ENCODE data around the gene SMIM21. TPM values are rescaled to one million over a fixed set of nuclear protein-coding genes. Genes with fewer than 3 reads are reported as not detected.
A peak's percentile ranks its signal among the peaks of the same experiment; 100 is the strongest.

Gene SMIM21
- total RNA-seq, 1 experiment from 2014 or later, result not detected

- no peak for TF ChIP-seq CTCF (IDR thresholded peaks at IDR 0.05)
- no peak for TF ChIP-seq ATF6 (CRISPR knock-in tag; IDR thresholded peaks at IDR 0.05)
- no peak for TF ChIP-seq SMAD3 (CRISPR knock-in tag; IDR thresholded peaks at IDR 0.05; ENCODE audit: borderline replicate concordance)
- TF ChIP-seq, protein P1, sequence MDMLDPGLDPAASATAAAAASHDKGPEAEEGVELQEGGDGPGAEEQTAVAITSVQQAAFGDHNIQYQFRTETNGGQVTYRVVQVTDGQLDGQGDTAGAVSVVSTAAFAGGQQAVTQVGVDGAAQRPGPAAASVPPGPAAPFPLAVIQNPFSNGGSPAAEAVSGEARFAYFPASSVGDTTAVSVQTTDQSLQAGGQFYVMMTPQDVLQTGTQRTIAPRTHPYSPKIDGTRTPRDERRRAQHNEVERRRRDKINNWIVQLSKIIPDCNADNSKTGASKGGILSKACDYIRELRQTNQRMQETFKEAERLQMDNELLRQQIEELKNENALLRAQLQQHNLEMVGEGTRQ (CRISPR knock-in tag; IDR thresholded peaks at IDR 0.05), result no peak
- no peak for TF ChIP-seq ZNF425 (CRISPR knock-in tag; conservative IDR thresholded peaks at IDR 0.05)
- TF ChIP-seq TEAD4 (CRISPR knock-in tag; IDR thresholded peaks at IDR 0.05), result no peak
- no peak for TF ChIP-seq RELA (CRISPR knock-in tag; IDR thresholded peaks at IDR 0.05; ENCODE audit: borderline replicate concordance)
- no peak for TF ChIP-seq ATF3 (CRISPR knock-in tag; conservative IDR thresholded peaks at IDR 0.05)
- no peak for TF ChIP-seq ZNF317 (CRISPR knock-in tag; IDR thresholded peaks at IDR 0.05; ENCODE audit: borderline replicate concordance, low read depth)
- no peak for TF ChIP-seq ZNF423 (CRISPR knock-in tag; IDR thresholded peaks at IDR 0.05)
- TF ChIP-seq NFYB (CRISPR knock-in tag; conservative IDR thresholded peaks at IDR 0.05; ENCODE audit: low read depth), result no peak
- TF ChIP-seq, protein P2, sequence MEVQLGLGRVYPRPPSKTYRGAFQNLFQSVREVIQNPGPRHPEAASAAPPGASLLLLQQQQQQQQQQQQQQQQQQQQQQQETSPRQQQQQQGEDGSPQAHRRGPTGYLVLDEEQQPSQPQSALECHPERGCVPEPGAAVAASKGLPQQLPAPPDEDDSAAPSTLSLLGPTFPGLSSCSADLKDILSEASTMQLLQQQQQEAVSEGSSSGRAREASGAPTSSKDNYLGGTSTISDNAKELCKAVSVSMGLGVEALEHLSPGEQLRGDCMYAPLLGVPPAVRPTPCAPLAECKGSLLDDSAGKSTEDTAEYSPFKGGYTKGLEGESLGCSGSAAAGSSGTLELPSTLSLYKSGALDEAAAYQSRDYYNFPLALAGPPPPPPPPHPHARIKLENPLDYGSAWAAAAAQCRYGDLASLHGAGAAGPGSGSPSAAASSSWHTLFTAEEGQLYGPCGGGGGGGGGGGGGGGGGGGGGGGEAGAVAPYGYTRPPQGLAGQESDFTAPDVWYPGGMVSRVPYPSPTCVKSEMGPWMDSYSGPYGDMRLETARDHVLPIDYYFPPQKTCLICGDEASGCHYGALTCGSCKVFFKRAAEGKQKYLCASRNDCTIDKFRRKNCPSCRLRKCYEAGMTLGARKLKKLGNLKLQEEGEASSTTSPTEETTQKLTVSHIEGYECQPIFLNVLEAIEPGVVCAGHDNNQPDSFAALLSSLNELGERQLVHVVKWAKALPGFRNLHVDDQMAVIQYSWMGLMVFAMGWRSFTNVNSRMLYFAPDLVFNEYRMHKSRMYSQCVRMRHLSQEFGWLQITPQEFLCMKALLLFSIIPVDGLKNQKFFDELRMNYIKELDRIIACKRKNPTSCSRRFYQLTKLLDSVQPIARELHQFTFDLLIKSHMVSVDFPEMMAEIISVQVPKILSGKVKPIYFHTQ (CRISPR knock-in tag; IDR thresholded peaks at IDR 0.05), result no peak
Measured at GRCh38 chr18:75369026-75369721, 58.3 kb downstream of the SMIM21 start (continued).

DNA sequence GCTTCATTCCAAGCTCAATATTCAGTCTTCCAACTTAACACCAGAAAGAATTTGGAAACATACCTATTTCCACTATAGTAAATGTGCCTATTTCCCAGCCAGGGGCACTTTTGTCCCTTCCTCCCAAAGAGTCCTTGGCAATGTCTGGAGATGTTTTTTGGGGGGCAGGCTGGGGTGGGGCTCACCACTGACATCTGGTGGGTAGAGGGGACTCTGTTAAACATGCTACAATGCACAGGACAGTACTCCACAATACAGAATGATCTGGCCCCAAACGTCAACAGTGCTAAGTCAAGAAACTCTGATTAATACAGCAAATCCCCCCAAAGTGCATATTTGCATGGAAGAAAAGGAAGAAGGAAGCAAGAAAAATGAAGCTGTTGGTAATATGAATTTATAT is 61.7 kb downstream of the SMIM21 start:
- TF ChIP-seq ZNF219 (CRISPR knock-in tag; IDR thresholded peaks at IDR 0.05; ENCODE audit: borderline replicate concordance), result no peak
- TF ChIP-seq, protein P1 (CRISPR knock-in tag; IDR thresholded peaks at IDR 0.05), result no peak
- TF ChIP-seq CREM (CRISPR knock-in tag; IDR thresholded peaks at IDR 0.05), result no peak
- TF ChIP-seq ATF2 (CRISPR knock-in tag; IDR thresholded peaks at IDR 0.05; ENCODE audit: borderline replicate concordance, low read depth), result no peak
- TF ChIP-seq TEAD1 (CRISPR knock-in tag; IDR thresholded peaks at IDR 0.05), result no peak
- TF ChIP-seq NFYB (CRISPR knock-in tag; conservative IDR thresholded peaks at IDR 0.05; ENCODE audit: low read depth), result no peak
- no peak for TF ChIP-seq CREB1 (CRISPR knock-in tag; IDR thresholded peaks at IDR 0.05)
- Mint-ChIP-seq H3K4me1 (peaks cover 6% of the 10 kb centered on the region), H3K36me3 (0 out of 2 replicates have a peak, but pooled peaks cover 2% of the 10 kb centered on the region), H3K4me3 (no peak overlapping the region), H3K9me3 (peaks cover 4% of the 10 kb centered on the region), H3K27me3 (ENCODE audit: low read depth) (no peaks in the 10 kb centered on the region), H3K27ac (no peak overlapping the region)
- ChIA-PET POLR2A (no interaction called here), CTCF (no interaction called here)
- DNase-seq (ENCODE audit: low spot score), result no peak
- ATAC-seq, result peak; percentile 36; the same call in 1 of the 2 replicates
